Esophagus muscularis mucosa (tissue), 4 donors: ENCODE results near the gene ACAP1. TPM values are rescaled to one million over a fixed set of nuclear protein-coding genes. Genes with fewer than 3 reads are reported as not detected.
A peak's percentile ranks its signal among the peaks of the same experiment; 100 is the strongest.

ENCODE experiments used
- DNase-seq: peaks from one replicate; pipeline ENCODE4 v3.0.0-alpha.2; 2017; ENCODE audit errors: extremely low spot score
- H3K27ac ChIP-seq, 4 donors: fragments of 200-600 bp; sonication (generic); replicated peaks in 1 of 4; 1 replicate in 3 of 4; 2 replicates in 1 of 4; pipeline ENCODE4 v1.5.1; 2016 to 2019; ENCODE audit warnings: mild to moderate bottlenecking in 1 of 4
- H3K27me3 ChIP-seq, 4 donors: fragments of 200-600 bp; sonication (generic); one replicate each; pipeline versions ENCODE4 v1.5.1 to v1.6.0; 2016 to 2019
- H3K36me3 ChIP-seq, 4 donors: fragments of 200-600 bp; sonication (generic); one replicate each; pipeline ENCODE4 v1.5.1; 2016 to 2019
- H3K4me1 ChIP-seq, 4 donors: fragments of 200-600 bp; sonication (generic); one replicate each; pipeline ENCODE4 v1.5.1; 2016 to 2019
- H3K4me3 ChIP-seq, 4 donors: fragments of 200-600 bp; sonication (generic); 1 replicate in 2 of 4; 2 replicates in 2 of 4; pipeline ENCODE4 v1.5.1; 2016 to 2019; ENCODE audit warnings: mild to moderate bottlenecking in 4 of 4, moderate library complexity in 1 of 4
- H3K9me3 ChIP-seq, 4 donors: fragments of 200-600 bp; sonication (generic); 1 replicate in 3 of 4; 2 replicates in 1 of 4; pipeline ENCODE4 v1.5.1; 2016 to 2019
- CTCF ChIP-seq, 3 experiments: fragments of 200-600 bp in 2 of 3; fragments of 450-650 bp in 1 of 3; sonication (generic) in 2 of 3; IDR thresholded peaks; one replicate each; pipeline ENCODE4 v1.5.1; 2017 to 2019; ENCODE audit warnings: antibody characterized with exemption in 3 of 3, mild to moderate bottlenecking in 2 of 3, moderate library complexity in 1 of 3
- EP300 ChIP-seq: sonication (generic); formaldehyde crosslinking; IDR thresholded peaks from one replicate; pipeline ENCODE4 v1.6.1; 2017; ENCODE audit warnings: antibody characterized with exemption
- POLR2A ChIP-seq: fragments of 450-650 bp; IDR thresholded peaks from one replicate; pipeline ENCODE4 v1.6.1; 2017; ENCODE audit warnings: antibody characterized with exemption, moderate library complexity, mild to moderate bottlenecking, low read depth
- POLR2AphosphoS5 ChIP-seq, 2 donors: sonication (generic); formaldehyde crosslinking; IDR thresholded peaks; one replicate each; pipeline ENCODE4 v1.6.1; 2017; ENCODE audit warnings: antibody characterized with exemption in 2 of 2
- WGBS: methylation state at CpG from one replicate; pipeline ENCODE4 v1.1.5; 2018; 5-methylcytosine and 5-hydroxymethylcytosine counted together
- intact Hi-C: fragments of 100-400 bp; cut with DNase I; formaldehyde crosslinking; loops from one replicate; pipeline ENCODE4 v1.15.1; 2023
- total RNA-seq, 4 donors: library from RNA; depleted of rRNA; stranded (reverse); fragments of >200 nt; gene quantifications; one replicate each; pipeline versions ENCODE4 v1.1.0 to v1.2.1, GENCODE V29; 2016

The ACAP1 gene
- total RNA-seq, 4 donors from 2014 or later = 2.1 to 11.4 (median 4.6) TPM

- Histone ChIP-seq H3K36me3 (no peaks in the 10 kb centered on the region), H3K27me3 (peaks cover 0 to 48% (median 4%) of the 10 kb centered on the region in 4 donors), H3K27ac (no peak overlapping the region), H3K9me3 (no peaks in the 10 kb centered on the region), H3K4me1 (peaks cover 0 to 6% (median 1%) of the 10 kb centered on the region in 4 donors), H3K4me3 (no peak overlapping the region)
- 79% methylated on average over 6 of the region's 15 CpGs for WGBS
- intact Hi-C loops = no loop called here
- no peak for DNase-seq
- no peak for TF ChIP-seq CTCF (IDR thresholded peaks at IDR 0.05)
- no peak for TF ChIP-seq POLR2AphosphoS5 (IDR thresholded peaks at IDR 0.05)
- TF ChIP-seq POLR2A = no peak
- no peak for TF ChIP-seq EP300
These were observed 6.9 kb downstream of the ACAP1 start for GRCh38 chr17:7343250-7343649.

GRCh38 chr17:7346761-7347614 lies 10.7 kb downstream of the ACAP1 start:
- H3K27me3 ChIP-seq = peaks cover 0 to 15% (median 0%) of the 10 kb centered on the region in 4 donors
- intact Hi-C loops = no loop called here
- DNase-seq = no peak
- 80% methylated on average over 13 of the region's 18 CpGs for WGBS
- no peaks in the 10 kb centered on the region for H3K9me3 ChIP-seq
- H3K4me1 ChIP-seq = peaks cover 9 to 36% (median 28%) of the 10 kb centered on the region in 4 donors
- no peak overlapping the region for H3K4me3 ChIP-seq
- no peaks in the 10 kb centered on the region for H3K36me3 ChIP-seq
- H3K27ac ChIP-seq = no peak overlapping the region
- no peak for TF ChIP-seq POLR2A
- TF ChIP-seq POLR2AphosphoS5 (IDR thresholded peaks at IDR 0.05) = no peak
- no peak for TF ChIP-seq EP300
- no peak for TF ChIP-seq CTCF (IDR thresholded peaks at IDR 0.05)

- no peaks in the 10 kb centered on the region for H3K9me3 ChIP-seq
- peaks cover 0 to 8% (median 0%) of the 10 kb centered on the region in 4 donors for H3K27me3 ChIP-seq
- intact Hi-C loops = no loop called here
- WGBS = 63% methylated on average over 16 of the region's 19 CpGs
- TF ChIP-seq CTCF (IDR thresholded peaks at IDR 0.05) (no peak), POLR2AphosphoS5 (IDR thresholded peaks at IDR 0.05) (no peak), EP300 (no peak), POLR2A (no peak)
- peak overlapping the region in 1 of 4 donors; percentile 18 for H3K27ac ChIP-seq
- H3K36me3 ChIP-seq = no peaks in the 10 kb centered on the region
- DNase-seq = no peak
- H3K4me3 ChIP-seq = no peak overlapping the region
- peaks cover 15 to 44% (median 35%) of the 10 kb centered on the region in 4 donors for H3K4me1 ChIP-seq
These were observed 11.5 kb downstream of the ACAP1 start for GRCh38 chr17:7347630-7348477.

- H3K9me3 ChIP-seq = no peaks in the 10 kb centered on the region
- TF ChIP-seq POLR2AphosphoS5 (IDR thresholded peaks at IDR 0.05) (no peak), CTCF (IDR thresholded peaks at IDR 0.05) (no peak), POLR2A (no peak), EP300 (no peak)
- peak overlapping the region in 3 of 4 donors; percentile 98 to 99 (median 99) for H3K27ac ChIP-seq
- no peaks in the 10 kb centered on the region for H3K36me3 ChIP-seq
- peaks cover 0 to under 1% (median 0%) of the 10 kb centered on the region in 4 donors for H3K27me3 ChIP-seq
- peaks cover 23 to 52% (median 43%) of the 10 kb centered on the region in 4 donors for H3K4me1 ChIP-seq
- DNase-seq = no peak
- 71% methylated on average over 19 of the region's 19 CpGs for WGBS
- intact Hi-C loops = no loop called here
- H3K4me3 ChIP-seq = no peak overlapping the region
These were observed 12.3 kb downstream of the ACAP1 start for GRCh38 chr17:7348478-7349242.
